Sigmoid colon (tissue), 4 donors: ENCODE data around the gene DSCAM.
"Not testable (repeated sequence)": the region's sequence is repeated elsewhere in the genome, so short reads cannot be mapped to it uniquely, and the experiment has no call there.

Experiments
- EP300 ChIP-seq, 4 donors: sonication (generic); formaldehyde crosslinking; IDR thresholded peaks; one replicate each; pipeline ENCODE4 v1.6.1; 2017; ENCODE audit warnings: antibody characterized with exemption in 4 of 4
- POLR2A ChIP-seq, 2 donors: fragments of 450-650 bp; IDR thresholded peaks; one replicate each; pipeline ENCODE4 v1.6.1; 2016; ENCODE audit warnings: antibody characterized with exemption in 2 of 2, mild to moderate bottlenecking in 2 of 2, moderate library complexity in 2 of 2
- POLR2AphosphoS5 ChIP-seq, 4 donors: sonication (generic); formaldehyde crosslinking; IDR thresholded peaks; one replicate each; pipeline ENCODE4 v1.6.1; 2017; ENCODE audit warnings: antibody characterized with exemption in 4 of 4
- TF ChIP-seq, protein P1 (sequence below), 4 experiments: fragments of 450-650 bp in 3 of 4; fragments of 200-600 bp in 1 of 4; IDR thresholded peaks; one replicate each; pipeline ENCODE4 v1.5.1; 2016 to 2019; ENCODE audit warnings: antibody characterized with exemption in 4 of 4, mild to moderate bottlenecking in 3 of 4, moderate library complexity in 2 of 4

DNA sequence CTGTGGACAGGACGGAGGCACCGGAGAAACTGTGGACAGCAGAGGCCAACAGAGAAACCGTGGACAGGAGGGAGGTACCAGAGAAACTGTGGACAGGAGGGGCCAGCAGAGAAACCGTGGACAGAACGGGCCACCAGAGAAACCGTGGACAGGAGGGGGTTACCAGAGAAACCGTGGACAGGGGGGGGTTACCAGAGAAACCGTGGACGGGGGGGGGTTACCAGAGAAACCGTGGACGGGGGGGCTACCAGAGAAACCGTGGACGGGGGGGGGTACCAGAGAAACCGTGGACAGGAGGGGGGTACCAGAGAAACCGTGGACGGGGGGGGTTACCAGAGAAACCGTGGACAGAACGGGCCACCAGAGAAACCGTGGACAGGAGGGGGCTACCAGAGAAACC is 664.5 kb downstream of the DSCAM start:
- TF ChIP-seq, protein P1, sequence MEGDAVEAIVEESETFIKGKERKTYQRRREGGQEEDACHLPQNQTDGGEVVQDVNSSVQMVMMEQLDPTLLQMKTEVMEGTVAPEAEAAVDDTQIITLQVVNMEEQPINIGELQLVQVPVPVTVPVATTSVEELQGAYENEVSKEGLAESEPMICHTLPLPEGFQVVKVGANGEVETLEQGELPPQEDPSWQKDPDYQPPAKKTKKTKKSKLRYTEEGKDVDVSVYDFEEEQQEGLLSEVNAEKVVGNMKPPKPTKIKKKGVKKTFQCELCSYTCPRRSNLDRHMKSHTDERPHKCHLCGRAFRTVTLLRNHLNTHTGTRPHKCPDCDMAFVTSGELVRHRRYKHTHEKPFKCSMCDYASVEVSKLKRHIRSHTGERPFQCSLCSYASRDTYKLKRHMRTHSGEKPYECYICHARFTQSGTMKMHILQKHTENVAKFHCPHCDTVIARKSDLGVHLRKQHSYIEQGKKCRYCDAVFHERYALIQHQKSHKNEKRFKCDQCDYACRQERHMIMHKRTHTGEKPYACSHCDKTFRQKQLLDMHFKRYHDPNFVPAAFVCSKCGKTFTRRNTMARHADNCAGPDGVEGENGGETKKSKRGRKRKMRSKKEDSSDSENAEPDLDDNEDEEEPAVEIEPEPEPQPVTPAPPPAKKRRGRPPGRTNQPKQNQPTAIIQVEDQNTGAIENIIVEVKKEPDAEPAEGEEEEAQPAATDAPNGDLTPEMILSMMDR (IDR thresholded peaks at IDR 0.05): not testable (repeated sequence)
- TF ChIP-seq POLR2AphosphoS5, EP300, POLR2A (IDR thresholded peaks at IDR 0.05): not testable (repeated sequence)
